ENCODE data around the gene CNGA1.

Gene CNGA1

DNA sequence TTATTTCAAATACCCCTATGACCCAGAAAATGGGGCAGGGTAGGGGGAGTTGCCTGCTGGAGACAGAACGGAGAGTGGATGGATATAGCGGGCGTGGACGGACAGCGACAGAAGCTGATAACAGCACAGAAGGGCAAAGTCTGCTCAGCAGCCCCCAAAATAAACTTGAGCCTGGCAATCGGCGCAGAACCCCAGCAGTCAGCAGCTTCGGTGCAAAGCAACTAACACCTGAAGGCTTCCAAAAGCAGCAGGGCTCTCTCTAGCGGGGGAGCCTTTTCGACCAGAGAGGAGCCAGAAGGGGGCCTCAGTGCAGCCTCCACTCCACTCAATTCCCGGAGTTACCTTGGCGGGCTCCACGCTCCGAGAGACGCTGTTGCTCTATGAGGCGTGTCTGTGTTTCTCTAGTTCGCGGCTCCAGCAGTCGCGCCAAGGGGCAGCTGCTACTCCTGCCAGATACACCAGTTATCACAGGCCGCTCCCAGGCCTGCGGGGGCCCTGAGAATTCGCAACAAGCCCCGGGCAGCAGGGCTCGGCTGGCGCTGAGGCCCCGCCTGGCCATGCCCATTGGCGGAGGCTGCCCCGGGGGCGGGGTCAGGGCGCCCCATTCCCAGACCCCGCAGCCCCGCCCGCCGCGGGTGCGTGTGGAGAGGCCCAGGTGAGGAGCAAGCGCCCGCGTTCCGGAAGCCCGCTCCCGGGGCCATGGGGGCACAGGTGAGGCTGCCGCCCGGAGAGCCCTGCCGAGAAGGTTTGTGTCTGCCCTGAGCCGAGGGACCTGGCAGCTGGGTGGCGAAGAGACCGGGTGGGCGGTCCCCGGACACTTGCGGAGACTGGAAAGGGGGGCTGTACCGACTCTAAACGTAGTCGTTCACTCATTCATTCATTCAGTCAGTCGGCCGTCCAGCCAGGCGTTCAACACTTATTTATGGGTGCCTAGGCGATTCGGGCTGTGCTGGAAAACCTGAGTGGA, at the start of gene CNGA1, which contains the start of gene NIPAL1:
CNGA1 (minus strand) TSS at position 541 of the 967 bp plus-strand sequence. CDS start 63,992 bp downstream, outside the sequence.
NIPAL1 (plus strand) TSS at position 632 of the 967 bp plus-strand sequence; CDS start at position 700, 68 bp downstream.
- DNase-seq, result peak; percentile 75

DNA sequence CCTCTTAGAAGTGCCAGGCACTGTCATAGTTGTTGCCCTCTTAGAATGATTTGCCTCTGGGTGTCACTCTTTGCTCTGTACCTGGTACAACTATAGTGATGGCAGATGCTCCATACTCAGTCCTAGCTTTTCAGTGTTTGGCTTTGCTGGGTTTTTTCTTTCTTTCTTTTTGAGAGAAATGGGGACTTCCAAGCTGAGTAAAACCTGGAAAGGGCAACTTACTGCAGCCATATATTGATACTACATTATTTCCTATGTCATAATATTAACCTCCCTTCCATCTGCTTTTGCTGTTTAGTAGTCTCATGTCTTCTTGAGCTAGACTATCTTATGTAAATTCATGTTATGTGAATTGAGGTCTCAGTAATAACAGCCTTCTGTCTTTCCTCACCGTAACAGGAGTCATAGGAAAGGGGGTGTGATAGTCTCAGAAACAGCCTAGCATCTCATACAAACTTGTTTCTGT, 49.1 kb upstream of the CNGA1 start:
- no peak for DNase-seq

DNA sequence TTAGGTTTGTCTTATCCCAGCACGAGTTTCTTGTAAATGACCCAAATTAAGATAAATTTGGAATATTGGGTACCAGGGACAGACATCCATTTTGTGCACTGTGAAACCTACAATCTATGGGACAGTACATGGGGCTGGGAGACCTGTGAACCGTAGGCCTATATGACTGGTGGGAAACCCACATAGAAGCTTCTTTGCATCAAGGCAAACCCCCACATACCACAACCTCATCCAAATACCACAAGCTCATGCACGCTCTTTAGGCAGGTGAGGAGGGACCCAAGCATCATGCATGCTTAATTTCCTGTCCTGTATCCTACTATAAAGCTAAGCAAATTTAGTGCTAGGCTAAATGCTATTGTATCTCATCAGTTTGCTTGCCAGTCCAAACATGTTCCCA, 47.9 kb upstream of the CNGA1 start:
- no peak for DNase-seq

DNA sequence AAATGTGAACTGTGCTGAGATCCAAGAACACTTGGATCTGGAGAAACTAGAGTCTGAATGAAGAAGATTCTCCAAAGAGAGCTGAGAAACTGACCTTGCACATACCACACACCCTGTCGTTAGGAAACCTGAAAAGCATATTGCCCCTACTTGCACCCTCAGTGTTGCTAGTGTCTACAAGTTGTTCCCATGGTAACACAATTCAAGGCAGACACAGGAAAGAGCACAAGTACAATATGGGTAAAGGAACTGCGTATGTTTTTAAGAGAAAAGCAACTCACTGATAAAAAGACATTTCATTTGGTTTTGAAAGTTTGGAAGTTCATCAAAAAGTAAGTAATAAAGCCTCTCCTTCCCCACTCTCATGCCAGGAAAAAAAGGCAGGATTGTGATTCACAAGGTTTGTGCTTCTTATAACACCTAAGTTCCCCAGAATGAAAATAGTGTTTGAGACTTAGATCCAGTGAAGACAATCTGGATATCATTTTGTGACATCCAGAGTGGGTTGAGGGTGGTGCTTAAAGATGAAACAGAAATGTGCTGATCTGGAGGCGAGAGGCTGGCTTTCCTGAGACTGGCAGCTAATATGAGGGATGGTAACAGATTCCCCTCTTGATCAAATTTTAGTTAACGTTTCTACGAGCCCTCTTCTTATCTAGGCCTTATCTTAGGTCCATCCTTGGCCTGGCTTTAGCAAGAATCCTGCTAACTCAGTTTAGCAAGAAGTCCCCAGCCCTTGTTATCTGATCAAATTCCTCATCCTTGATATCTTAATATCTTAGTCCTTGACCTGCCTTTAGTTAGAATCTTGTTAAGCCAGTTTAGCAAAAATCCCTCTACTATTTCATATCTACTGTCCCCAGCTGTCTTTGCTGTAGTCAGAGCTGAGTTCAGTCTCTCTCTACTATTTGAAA, 42.4 kb upstream of the CNGA1 start:
- no peak for DNase-seq

DNA sequence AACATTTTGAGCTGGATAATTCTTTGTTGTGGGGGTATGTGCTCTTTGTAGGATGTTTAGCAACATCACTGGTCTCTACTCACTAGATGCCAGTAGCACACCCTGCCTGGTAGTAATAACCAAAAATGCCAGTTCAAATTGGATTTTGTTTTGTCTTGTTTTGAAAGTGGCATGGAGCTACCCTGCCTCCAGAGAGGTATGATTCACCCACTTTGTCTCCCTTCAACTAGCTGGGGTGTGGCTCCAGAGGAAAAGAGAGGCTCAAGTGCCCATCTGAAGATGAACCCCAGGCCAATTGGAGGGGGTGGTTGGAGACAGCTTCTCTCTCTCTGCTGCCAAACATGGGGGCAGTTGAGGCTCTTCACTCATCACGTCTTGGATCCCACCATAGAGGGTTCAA, 34.6 kb upstream of the CNGA1 start:
- no peak for DNase-seq

DNA sequence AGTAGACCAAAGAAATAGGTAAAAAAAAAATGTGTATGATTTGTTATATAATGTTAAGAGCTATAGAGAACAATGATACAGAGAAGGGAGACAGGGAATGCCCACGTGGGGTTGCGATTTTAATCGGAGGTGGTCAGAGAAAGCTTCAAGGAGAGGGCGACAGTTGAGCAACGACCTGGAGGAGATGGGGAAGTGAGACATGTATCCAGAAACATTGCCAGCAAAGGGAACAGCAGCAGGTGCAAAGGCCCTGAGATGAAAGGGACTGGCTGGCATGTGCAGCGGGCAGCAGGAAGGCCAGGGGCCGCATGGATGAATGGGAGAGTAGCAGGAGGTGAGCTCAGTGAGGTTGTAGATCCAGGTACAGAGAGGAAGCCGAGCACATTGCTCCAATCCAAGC, 33.0 kb upstream of the CNGA1 start:
- DNase-seq, result no peak

DNA sequence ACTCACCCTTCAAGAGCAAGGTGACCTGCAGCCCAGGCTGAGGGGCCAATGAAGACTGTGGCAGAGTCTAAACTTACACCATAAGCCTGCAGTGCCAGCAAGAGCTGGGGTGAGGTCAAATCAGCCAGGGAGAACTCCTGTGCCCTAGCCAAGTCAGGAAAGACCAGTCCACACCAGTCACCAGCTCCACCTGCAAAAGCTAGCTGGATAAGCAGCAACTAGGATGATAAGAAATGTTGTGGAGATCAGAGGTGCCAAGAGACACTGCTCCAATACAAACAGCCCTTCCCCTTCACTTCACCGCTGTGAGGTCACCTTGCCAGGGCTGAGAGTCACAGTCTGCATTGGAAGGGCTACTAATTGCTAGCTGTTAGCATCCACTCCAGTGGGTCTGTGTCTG, 31.4 kb upstream of the CNGA1 start:
- DNase-seq, result no peak

DNA sequence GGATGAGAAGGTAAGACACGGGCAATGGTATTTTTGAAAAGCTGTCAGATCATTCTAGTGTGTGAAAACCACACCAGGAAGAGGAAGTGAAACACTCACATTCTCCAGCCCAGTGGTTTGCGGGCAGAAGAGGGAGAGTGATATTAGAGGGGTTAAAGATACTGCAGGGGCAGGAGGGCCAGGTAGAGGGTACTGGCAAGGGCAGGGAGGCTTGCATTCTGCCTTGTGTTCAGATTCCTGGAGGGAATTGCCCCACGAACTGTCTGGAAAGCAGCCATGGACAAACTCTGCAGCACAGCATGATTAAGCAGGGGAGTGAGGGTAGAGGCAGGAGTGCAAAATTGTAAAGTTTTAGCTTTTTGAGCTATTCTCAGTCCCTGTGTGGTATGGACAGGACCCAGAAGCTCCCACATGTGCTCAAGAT, 31.0 kb upstream of the CNGA1 start:
- no peak for DNase-seq

DNA sequence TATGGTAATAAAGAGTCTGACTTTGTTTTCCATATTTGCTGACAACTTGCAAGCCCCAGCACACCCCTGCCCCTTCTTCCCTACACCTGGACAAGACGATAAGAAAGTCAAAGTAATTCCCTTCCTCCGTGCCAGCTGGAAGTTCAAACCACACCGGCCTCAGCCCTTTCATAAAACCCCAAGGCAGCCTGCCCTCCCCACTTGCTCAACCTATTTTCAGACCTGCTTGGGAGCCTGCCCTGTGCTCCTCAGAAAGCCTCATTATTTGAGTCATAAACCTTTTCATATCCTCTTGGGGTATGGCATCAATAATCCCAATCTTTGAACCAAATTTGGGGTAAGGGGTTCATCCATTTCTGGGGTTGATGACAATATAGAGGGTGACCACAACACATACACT, 29.6 kb upstream of the CNGA1 start:
- DNase-seq, result no peak

DNA sequence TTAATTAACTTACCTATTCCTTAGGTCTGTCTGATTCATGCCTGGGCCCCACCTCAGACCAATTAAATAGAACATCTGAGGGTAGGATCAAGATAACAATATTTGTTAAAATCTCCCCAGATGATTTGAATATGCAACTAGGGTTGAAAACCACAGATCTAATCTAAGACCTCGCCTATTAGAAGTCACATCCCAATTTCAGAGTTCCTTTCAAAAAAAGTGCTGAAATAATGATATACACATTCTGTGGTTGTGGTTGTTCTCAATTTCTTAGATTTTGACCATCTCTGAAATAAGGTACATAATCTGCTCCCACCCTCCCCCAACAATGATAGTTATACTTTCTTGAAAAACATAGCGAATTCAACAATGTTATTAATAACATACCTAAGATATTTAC, 27.8 kb upstream of the CNGA1 start:
- DNase-seq, result no peak

DNA sequence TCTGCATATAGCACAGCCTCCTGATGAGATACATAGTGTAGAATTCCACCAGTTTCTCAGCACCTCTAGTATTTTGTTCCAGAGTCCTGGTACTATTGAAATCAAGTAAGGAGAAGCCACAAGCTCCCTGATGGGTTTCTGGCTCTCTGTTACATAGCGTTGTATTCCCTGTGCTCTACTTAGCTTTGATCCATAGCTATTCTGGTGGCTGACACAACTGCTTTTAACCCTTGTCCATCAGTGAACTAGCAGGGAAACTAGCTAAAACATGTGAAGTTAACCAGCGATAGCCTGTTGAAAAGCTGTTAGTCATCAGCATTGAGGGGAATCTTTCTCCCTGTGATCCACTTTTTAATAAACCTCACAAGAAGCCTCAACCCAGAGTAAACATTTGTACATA, 27.0 kb upstream of the CNGA1 start:
- no peak for DNase-seq

DNA sequence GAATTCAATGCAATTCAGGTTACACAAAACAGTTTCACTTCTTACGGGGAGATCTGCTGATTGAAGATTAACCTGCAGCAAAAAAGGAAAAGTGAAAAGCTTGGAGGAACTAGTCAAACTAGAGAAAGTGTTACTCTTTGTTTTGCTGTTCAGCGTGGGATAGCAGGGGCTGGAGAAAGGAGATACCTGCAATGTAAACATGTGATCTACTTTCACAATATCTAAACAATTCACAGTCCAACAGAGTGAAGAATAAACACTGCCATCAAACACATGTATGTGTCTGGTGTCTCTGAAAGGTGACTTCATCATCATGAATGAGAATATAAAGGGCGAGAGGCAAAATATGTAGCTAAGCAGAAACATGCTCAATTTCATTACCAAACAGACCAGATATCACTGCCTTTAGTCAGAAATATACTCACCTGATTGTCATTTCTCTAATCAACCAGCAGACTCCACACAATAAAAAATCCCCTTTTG, 26.5 kb upstream of the CNGA1 start:
- DNase-seq, result no peak

DNA sequence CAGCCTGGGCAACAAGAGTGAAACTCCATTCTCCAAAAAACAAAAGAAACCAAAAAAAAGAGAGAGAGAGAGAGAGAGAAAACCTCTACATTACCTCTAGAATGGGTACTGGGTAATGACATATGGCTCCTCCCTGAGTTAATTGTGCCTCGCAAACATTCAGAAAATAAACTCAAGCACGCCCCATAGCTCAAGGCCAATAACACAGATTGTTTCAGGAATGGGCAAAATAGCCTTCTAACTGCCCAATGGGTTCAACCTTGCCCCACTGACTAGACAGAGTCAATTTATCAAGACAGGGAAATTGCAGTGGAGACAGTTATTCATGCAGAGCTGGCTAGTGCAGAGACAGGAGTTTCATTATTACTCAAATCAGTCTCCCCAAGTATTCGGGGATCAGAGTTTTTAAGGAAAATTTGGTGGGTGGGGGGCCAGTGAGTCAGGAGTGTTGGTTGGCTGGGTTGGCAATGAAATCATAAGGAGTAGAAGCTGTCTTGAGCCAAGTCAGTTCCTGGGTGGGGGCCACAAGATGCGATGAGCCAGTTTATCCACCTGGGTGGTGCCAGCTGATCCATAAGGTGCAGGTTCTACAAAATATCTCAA, 25.2 kb upstream of the CNGA1 start:
- DNase-seq, result no peak

DNA sequence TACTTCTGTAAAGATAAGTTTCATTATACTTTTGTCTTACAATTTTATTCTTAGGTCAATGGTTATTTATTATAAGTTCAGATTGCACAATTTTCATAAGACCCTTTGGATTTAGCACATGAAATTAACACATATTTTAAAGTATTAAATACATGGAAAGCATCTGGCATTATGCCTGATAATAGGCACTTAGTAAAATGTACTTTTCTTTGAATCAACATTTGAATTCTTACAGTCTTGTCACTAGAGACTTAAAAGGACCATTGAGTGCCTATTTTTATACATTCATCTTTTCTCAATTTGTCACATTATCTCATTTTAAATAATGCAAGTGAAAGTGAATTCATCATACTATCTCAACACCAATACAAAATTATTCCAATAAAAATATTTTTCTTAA, 23.1 kb upstream of the CNGA1 start:
- DNase-seq, result no peak

DNA sequence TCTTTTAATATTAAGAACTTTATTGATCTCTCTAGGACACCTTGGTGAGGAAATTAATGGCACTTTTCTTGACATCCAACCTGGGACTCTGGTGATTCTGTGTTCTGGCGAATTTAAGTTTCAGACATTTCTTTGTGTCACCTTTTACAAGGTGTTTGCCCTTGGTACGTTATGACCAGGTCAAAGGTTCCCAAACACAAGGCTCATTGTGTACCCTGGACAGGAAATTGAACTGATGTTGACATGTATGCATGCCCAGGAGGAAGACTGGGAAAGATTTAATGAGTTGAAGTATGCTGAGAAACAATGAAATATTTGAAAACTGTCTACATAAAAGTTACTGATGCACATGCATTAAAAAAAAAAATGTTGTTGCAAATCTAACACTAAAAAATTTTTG, 22.2 kb upstream of the CNGA1 start:
- no peak for DNase-seq

DNA sequence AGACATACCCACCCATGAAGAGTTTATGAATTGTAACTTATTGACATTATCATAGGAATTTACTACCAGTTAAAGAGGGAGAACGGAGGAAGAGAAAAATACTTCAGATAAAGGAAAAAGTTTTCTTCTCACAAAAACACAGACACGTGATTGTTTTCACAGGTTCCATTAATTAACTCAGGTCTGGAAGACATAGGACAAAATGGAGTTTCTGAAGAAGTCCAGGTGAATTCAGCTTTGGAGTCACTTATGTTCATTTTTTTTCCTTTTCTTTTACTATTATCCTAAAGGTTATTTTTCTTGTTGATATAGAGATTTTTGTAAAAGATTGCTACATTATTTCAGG, 20.6 kb upstream of the CNGA1 start:
- no peak for DNase-seq

DNA sequence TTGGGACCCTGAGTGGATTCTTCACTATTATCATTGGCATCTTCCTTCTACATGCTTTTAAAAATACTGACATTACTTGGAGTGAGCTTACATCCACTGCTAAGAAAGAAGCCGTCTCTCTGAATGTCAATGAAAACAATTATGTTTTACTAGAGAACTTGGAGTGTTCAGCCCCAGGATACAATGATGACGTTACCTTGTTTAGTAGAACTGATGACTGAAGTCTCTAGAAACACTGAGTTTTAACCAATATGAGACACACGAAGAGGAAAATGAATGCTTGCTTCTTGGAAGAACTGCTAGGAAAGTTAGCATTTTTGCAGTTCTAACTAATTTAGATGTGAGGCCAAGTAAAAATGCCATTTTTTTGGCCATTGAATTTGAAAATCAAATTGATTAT, 19.5 kb upstream of the CNGA1 start:
- no peak for DNase-seq

DNA sequence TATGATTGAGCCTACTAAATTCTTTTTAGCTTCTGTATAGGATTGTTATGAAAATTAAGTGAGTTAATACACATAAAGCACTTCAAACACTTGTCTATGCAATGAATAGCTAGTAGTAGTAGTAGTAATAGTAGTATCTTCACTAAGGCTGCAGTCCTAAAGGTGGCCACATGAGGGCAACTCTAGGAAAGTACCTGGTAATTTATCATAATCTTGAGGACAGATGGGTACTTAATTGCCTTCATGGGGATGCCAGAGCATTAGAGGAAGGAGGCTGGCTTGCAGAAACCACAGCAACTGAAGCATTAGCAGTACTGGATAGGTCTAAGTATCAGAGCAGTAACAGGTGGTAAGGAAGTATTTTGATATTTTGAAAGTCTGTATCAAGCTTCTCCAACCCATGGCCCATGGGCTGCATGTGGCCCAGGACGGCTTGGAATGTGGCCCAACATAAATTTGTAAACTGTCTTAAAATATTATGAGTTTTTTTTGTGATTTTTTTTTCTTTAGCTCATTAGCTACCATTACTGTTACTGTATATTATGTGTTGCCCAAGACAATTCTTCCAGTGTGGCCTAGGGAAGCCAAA, 17.4 kb upstream of the CNGA1 start:
- no peak for DNase-seq

DNA sequence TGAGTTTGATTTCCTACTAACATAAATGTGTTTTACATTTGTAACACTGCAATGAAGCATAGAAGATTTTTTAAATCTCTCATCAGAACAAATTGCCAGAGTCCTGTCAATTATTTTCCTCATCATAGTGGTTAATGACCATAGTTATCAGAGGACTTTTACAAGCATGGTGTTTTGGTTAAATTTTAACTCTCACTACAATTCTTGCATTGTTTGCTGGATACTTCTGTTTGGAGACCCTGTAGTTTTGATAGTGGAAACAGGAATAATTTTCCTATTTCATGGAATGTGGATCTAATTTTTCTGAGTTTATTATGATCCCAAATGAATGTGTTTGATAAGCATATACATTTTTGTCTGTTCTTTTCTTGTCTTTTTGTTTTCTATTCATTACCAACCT, 16.9 kb upstream of the CNGA1 start:
- DNase-seq, result no peak

DNA sequence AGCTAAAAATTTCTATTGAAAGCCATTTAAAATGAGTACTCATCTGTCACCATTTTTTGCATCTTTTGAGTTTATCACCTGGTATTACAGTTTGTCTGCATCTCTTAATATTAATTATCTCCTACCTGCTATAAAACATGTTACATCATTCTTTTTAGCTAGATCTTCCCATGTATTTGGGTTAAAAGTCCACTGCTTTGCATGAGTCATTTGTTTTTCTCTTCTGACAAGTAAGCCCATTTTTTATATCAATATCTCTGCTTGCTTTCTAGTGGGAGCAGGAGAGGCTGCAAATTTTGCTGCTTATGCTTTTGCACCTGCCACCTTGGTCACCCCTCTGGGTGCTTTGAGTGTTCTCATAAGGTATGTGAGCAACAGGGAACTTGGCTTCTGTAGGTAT, 16.2 kb upstream of the CNGA1 start:
- no peak for DNase-seq

DNA sequence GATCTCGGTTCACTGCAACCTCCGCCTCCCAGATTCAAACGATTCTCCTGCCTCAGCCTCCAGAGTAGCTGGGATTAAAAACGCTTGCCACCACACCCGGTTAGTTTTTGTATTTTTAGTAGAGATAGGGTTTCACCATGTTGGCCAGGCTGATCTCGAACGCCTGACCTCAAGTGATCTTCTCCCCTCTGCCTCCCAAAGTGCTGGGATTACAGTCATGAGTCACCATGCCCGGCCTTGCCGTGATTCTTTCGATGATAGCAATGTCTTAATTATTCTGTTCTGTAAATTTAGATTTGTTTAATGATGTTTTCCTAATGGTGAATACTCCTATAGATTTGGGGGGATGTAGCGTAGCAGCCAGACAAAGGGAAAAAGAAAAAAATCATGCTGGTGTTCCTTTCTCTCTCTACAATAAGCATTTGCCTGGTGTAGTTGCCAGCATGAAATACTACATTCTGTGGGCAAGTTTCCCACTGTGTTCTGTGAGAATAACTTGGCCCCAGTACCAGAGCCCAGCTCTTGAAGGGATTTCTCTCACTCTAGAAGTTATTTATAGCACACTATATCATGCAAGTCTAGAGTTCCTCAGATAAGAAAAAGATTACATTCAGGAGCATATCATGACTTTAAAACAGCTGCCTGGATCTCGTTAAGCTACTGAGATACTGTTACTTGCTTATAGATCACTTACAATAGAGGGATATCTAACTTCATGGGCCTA, 15.5 kb upstream of the CNGA1 start:
- DNase-seq, result no peak

DNA sequence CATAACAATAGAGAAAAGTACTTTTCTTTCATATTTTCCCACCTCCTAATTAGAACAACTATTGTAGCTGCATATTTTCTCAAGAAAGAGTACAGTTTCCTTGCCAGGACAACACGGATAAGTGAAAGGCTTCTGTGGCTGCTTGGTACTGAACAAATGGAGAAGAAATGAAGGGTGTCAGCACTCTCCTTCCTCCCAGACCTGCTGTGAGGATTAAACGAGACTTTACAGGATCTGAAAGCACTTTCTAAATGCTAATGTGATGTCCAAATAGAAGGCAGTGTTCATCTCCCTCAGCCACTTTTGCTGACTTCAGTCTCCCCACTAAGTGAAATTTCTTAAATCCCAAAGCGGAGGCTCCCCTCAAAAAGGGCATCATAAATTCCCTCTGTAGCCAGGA, 14.0 kb upstream of the CNGA1 start:
- DNase-seq, result no peak

Measured in NCI-H1092 treated with DMSO at 0.1 percent for 48 hours (cell line).